K562 (cell line): ENCODE data around the gene EVI5. TPM values are rescaled to one million over a fixed set of nuclear protein-coding genes. Genes with fewer than 3 reads are reported as not detected.

Source experiments
- CEBPG ChIP-seq, 3 experiments: fragments of 200-800 bp in 1 of 3; sonication (Bioruptor generic) in 1 of 3; sonication (generic) in 1 of 3; formaldehyde crosslinking in 1 of 3; IDR thresholded peaks in 2 of 3; conservative IDR thresholded peaks in 1 of 3; 2 replicates each; pipeline versions ENCODE4 v1.6.1 to v1.8.0; 2016 to 2022; ENCODE audit warnings: missing compliant biosample characterization in 2 of 3, missing genetic modification characterization in 2 of 3, mild to moderate bottlenecking in 1 of 3, missing genetic modification reagents in 1 of 3
- DDX20 ChIP-seq: fragments of 450-650 bp; IDR thresholded peaks from 2 replicates; pipeline ENCODE4 v1.6.1; 2016; ENCODE audit warnings: missing genetic modification characterization, low read depth, mild to moderate bottlenecking, missing compliant biosample characterization, moderate library complexity
- ELF1 ChIP-seq: fragments of 200-800 bp; sonication (Bioruptor generic); IDR thresholded peaks from 2 replicates; pipeline ENCODE4 v1.6.1; 2016; ENCODE audit warnings: missing genetic modification characterization, missing compliant biosample characterization
- MCM5 ChIP-seq: fragments of 450-650 bp; IDR thresholded peaks from 2 replicates; pipeline ENCODE4 v1.6.1; 2016; ENCODE audit warnings: low read depth
- MGA ChIP-seq: fragments of 450-650 bp; IDR thresholded peaks from 2 replicates; pipeline ENCODE4 v1.6.1; 2016; ENCODE audit warnings: mild to moderate bottlenecking, moderate library complexity
- NR1H2 ChIP-seq: sonication (generic); formaldehyde crosslinking; IDR thresholded peaks from 2 replicates; pipeline ENCODE4 v1.4.0; 2020; ENCODE audit warnings: mild to moderate bottlenecking, missing genetic modification reagents
- RBM22 ChIP-seq: fragments of 200-400 bp; formaldehyde crosslinking; IDR thresholded peaks from 2 replicates; pipeline ENCODE4 v1.6.1; 2018; ENCODE audit warnings: low read length, low read depth; ENCODE audit not compliant: poor library complexity, severe bottlenecking
- RNF2 ChIP-seq: sonication (generic); IDR thresholded peaks from 2 replicates; pipeline ENCODE4 v1.6.1; 2016
- TFAM ChIP-seq: fragments of 250-450 bp; sonication (Bioruptor Pico); conservative IDR thresholded peaks from 2 replicates; pipeline ENCODE4 v1.5.0; 2021; ENCODE audit warnings: mild to moderate bottlenecking, moderate library complexity
- THAP12 ChIP-seq: fragments of 250-450 bp; sonication (Bioruptor Pico); IDR thresholded peaks from 2 replicates; pipeline ENCODE4 v1.9.0; 2021; ENCODE audit warnings: mild to moderate bottlenecking, inconsistent platforms
- ZBTB34 ChIP-seq: fragments of 250-450 bp; sonication (Bioruptor Pico); IDR thresholded peaks from 2 replicates; pipeline ENCODE4 v1.8.0; 2021; ENCODE audit warnings: mild to moderate bottlenecking, moderate library complexity
- polyA plus RNA-seq, 8 experiments: library from polyadenylated mRNA; depleted of rRNA in 4 of 8; stranded (reverse) in 5 of 8; unstranded in 3 of 8; fragments of >200 nt; fragmentation: Nextera tagmentation in 2 of 8; fragmentation: Illumina TruSeq in 1 of 8; extraction: Ambion mirVana in 2 of 8; extraction: Trizol in 1 of 8; gene quantifications; 2 replicates each; pipeline versions ENCODE4 v1.2.1 to v1.2.3, GENCODE V29; 2011 to 2014; ENCODE audit warnings: inconsistent platforms in 1 of 8, missing spikeins in 1 of 8
- total RNA-seq, 7 experiments: library from RNA; depleted of rRNA in 6 of 7; stranded (reverse); fragments of >200 nt in 6 of 7; fragmentation: Illumina TruSeq in 2 of 7; extraction: Trizol in 2 of 7; gene quantifications; 2 replicates each; pipeline versions ENCODE4 v1.2.1 to v1.2.3, GENCODE V29; 2011 to 2021; ENCODE audit warnings: low replicate concordance in 1 of 7

Gene EVI5
- total and polyA plus RNA-seq, 9 of the 15 experiments (the other 6 are each of a cell fraction or from before 2014, with no cell fraction given), result 1.7 to 50.1 (median 13.7) TPM

- peak; percentile 40; the same call in 1 of the 2 replicates for TF ChIP-seq NR1H2
- TF ChIP-seq RBM22, result no peak
- TF ChIP-seq DDX20 (tag), result no peak
- TF ChIP-seq MCM5, result no peak
- TF ChIP-seq ZBTB34 (CRISPR knock-in tag), result no peak
- TF ChIP-seq TFAM (CRISPR knock-in tag), result no peak
- peak; percentile 86 for TF ChIP-seq RNF2
- TF ChIP-seq MGA, result peak; percentile 100
- no peak for TF ChIP-seq THAP12 (CRISPR knock-in tag)
- TF ChIP-seq ELF1, result no peak; the same call in 1 of the 2 replicates
- no peak for TF ChIP-seq CEBPG (CRISPR knock-in tag; IDR thresholded peaks at IDR 0.05)
- TF ChIP-seq CEBPG (tag; conservative IDR thresholded peaks at IDR 0.05 in 1 of 2, IDR thresholded peaks at IDR 0.05 in 1 of 2), result no peak
These were observed at the start of gene EVI5 (continued) for GRCh38 chr1:92784639-92785500.
